HG03432 (cell line): ENCODE measurements around the gene SRPK3.
"Not testable (repeated sequence)": the region's sequence is repeated elsewhere in the genome, so short reads cannot be mapped to it uniquely, and the experiment has no call there.

Source experiments
- ATAC-seq: cut with Tn5 transposase; IDR thresholded peaks from one replicate; pipeline ENCODE4 v1.9.1; 2021; ENCODE audit warnings: mild to moderate bottlenecking, moderate library complexity; ENCODE audit not compliant: unreplicated experiment

Gene SRPK3

DNA sequence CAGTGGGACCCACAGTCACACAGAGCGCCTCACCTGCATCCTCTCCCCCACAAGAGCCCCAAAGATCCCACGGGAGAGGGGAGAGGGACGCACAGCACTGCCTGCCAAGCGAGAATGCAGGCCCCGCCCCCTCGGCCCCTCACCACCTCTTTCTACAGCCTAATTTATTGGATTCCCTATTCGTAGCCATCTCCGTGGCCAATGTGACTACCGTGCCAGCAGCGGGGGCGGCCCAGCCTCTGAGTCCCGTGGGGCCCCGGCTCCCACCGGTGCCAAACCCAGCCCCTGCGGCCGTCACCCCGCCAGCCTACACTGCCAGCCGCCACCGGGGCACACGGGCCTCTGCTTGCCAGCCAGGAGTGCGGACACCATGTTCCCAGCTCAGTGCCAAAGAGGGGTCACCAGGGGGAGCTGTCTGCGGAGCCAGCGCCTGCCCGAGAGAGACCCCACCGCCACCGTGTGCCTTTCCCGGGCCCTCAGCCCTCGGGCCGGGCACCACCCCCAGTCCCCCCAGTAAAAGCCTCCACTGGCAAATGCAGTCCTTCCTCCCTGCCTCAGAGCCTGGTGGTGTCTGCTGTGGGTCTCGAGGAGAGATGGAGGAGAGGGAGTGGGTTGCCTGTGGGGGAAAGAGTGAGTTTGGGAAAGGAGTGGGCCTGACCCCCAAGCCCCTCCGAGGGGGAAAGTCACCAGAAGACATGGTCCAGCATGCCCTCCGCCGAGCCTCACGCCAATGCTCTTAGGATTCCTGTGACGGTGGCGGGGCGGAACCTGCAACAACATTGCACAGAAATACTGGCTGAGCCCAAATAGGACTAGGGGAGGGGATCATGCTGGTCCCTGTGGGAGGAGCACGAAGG lies 36.4 kb upstream of the SRPK3 start:
- ATAC-seq, result no peak

DNA sequence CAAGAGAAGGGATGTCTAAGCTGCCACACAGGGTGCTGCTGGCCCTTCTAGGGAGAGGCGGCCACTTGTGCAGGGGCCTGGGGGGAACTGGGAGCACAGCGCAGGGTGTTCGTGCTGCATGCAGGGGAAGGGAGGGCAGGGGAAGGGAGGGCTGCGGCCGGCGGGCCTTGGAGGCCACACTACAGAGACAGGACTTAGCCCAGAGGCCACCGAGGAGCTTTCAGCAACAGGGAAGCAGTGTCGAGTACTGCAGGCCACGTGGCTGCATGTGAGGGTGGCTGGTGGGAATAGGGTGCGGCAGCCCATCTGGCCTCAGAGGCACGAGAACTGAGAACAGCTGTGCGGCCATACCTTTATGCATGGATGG lies 35.8 kb upstream of the SRPK3 start:
- not testable (repeated sequence) for ATAC-seq

- ATAC-seq, result no peak
These were observed 34.5 kb upstream of the SRPK3 start for GRCh38 chrX:153746359-153746758.

GRCh38 chrX:153746991-153747390 lies 33.9 kb upstream of the SRPK3 start:
- not testable (repeated sequence) for ATAC-seq

- ATAC-seq, result not testable (repeated sequence)
These were observed 31.8 kb upstream of the SRPK3 start for GRCh38 chrX:153749017-153749416.

- ATAC-seq, result no peak
These were observed 30.6 kb upstream of the SRPK3 start for GRCh38 chrX:153750127-153750774.

DNA sequence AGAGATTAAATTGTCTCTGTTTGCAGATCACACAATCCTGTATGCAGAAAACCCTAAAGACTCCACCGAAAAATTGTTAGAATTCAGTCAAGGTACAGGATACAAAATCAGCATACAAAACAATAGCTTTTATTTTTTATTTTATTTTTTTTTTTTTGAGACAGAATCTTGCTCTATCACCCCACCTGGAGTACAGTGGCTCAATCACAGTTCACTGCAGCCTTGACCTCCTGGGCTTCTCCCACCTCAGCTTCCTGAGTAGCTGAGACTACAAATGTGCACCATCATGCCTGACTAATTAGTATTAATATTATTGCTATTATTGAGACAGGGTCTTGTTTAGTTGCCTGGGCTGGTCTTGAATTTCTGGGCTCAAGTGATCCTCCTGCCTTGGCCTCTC lies 25.7 kb upstream of the SRPK3 start:
- ATAC-seq, result no peak

DNA sequence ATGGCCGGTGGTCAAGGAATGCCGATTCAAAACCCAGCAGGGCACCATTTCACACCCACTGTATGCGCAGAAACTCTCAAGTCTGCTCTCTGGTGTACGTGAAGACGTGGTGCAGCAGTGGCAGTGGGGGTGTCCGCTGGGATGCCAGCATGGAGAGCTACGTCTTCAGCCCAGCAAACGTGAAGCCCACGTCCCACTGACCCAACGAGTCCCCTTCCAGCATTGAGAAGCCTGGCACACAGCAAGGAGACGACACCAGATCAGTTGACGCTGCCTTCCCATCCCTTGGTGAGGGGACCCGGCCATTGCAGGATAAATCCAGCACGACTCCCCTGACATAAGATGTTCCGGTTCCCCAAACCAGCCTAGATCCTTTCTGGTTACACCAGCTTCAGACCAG lies 19.0 kb upstream of the SRPK3 start:
- ATAC-seq, result no peak

DNA sequence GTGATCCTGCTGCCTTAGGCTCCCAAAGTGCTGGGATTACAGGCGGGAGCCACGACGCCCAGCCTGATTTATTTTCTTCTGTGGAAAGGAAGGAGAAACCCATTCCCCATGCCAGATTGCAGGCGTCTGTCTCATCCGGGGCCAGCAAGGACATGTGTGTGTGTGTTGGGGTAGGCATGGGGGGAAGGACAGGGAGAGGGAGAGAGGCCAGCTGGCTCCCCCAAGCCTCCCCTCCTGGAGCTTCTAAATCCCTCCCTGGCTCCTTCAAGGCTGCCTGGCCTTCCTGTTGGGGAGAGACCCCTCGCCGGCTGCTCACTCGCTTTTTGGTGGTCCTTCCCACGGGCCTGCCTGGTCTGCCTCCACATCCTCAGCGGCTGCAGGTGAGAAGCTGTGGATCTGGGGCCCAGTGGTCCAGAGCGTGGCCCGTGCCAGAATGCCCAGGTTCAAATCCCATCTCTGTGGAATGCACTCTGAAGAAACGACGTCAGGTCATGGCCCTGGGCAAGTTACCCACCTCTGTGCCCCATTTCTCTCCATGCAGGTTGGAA lies 18.1 kb upstream of the SRPK3 start:
- no peak for ATAC-seq

DNA sequence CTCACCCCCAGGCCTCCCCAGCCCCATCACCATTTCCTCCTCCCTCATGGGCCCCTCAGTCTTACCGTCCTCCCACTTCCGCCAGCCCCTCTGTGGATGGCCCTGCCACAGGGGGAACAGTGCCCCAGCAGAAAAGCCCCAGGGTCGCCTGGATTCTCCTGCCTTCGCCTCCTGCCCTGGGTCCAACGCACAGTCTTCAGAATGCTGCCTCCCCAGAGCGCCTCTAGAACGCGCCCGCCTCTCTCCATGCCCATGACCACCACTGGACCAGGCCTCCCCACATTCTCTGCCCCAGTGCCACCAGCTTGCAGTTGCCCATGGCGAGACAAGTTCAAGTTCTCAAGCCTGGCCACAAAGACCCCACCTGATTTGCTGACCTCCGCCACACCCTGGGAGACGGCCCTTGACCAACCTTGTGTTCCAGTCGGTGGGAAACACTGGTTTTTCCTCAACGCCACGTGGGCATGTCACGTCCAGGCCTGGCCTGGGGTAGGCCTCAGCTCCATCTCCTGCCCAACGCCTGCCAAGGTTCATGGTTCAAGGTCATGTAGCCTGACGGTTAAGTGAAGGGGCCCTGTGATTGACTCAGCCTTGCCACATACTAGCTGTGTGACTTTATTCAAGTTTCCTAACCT lies 17.4 kb upstream of the SRPK3 start:
- ATAC-seq, result no peak

DNA sequence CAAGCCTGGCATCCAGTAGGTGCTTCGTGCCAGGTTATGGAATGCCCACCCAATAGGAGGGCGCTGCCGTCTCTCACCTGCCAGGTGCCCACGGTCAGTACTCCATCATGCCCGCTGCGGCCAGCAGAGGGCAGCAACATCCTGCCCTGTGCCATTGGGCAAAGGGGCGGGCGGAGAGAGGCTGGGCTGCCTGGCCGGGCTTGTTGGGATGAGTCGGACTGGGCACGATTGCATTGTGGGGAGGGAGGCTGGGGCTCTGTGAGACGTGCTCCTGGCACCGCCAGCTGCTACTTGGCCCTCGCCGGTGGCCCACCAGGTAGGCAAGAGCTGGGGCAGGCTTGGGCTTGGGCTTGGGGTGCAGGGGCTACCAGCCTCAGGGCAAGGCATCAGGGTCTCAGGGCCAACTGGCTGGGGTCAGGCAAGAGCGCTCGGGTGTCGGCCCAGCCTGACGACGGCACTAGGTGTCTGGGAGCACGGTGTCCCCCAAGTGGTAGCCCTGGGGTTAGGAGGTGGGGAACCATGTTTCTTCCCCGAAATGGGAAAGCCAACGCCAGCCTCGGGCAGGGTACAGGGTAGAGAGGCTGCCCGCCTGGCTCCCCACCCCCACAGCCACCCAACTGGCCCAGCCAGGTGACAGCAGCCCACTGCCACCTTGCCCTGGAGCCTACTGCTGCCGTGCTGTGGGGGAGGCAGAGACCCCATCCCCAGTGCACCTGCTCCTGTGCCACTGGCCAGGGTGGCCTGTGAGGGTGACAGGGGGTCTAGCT lies 16.7 kb upstream of the SRPK3 start, which contains the start of gene PLXNB3:
Gene PLXNB3 (plus strand): TSS at position 261 of the 767 bp plus-strand sequence. CDS start 1,287 bp downstream, outside the sequence.
- ATAC-seq, result no peak

GRCh38 chrX:153764786-153765137 lies 16.1 kb upstream of the SRPK3 start:
- no peak for ATAC-seq

DNA sequence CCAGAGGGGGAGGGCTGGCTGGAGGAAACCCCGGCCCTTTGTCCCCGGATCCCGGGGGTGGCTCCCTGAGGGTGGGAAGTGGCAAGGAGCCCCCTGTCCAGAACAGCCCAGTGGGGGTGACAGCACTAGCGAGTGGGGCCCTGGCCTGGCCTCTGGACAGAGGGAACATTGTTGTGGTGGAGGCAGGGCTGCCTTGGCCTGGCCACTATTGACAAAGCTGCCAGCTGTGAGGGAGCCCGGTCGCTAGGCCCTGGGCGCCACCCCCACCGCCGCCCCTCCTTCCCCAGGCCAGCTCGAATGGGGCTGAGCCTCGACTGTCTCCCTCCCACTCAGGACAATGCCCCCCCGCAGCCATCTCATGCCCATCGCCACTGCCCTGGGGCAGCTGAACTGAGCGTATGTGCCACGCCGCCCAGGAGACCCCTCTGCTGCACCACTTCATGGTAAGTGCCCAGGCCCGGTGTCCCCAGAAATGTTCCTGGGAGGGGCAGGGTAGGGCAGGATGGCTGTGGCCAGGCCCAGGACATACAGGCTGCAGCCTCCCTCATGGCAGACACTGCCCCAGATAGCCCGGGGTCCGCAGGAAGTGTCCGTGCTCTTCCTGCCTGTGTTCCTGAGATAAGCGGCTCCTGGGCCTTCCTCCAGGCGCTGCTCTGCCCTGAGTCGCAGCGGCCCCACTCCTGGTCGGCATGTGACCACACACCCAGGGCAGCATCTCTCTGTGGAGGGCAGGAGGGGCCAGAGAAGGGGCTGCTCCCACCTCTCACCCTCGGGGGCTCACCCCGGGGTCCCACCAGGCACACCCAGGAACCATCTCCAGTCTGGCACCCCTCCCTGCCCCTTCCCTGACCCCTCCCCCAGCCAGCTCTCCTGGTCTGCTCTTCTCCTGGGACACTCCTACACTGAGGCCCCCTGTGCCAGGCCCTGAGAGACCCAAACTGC lies 15.4 kb upstream of the SRPK3 start:
- no peak for ATAC-seq

GRCh38 chrX:153766098-153766817 lies 14.6 kb upstream of the SRPK3 start:
- ATAC-seq, result no peak

DNA sequence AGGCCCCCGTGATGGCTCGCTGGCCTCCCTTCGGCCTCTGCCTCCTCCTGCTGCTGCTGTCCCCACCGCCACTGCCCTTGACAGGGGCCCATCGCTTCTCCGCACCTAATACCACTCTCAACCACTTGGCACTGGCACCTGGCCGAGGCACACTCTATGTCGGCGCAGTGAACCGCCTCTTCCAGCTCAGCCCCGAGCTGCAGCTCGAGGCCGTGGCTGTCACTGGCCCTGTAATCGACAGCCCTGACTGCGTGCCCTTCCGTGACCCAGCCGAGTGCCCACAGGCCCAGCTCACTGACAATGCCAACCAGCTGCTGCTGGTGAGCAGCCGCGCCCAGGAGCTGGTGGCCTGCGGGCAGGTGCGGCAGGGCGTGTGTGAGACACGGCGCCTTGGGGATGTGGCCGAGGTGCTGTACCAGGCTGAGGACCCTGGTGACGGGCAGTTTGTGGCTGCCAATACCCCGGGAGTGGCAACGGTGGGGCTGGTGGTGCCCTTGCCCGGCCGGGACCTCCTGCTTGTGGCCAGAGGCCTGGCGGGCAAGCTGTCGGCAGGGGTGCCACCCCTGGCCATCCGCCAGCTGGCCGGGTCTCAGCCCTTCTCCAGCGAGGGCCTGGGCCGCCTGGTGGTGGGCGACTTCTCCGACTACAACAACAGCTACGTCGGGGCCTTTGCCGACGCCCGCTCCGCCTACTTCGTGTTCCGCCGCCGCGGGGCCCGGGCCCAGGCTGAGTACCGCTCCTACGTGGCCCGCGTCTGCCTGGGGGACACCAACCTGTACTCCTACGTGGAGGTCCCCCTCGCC lies 13.8 kb upstream of the SRPK3 start:
- ATAC-seq, result no peak

DNA sequence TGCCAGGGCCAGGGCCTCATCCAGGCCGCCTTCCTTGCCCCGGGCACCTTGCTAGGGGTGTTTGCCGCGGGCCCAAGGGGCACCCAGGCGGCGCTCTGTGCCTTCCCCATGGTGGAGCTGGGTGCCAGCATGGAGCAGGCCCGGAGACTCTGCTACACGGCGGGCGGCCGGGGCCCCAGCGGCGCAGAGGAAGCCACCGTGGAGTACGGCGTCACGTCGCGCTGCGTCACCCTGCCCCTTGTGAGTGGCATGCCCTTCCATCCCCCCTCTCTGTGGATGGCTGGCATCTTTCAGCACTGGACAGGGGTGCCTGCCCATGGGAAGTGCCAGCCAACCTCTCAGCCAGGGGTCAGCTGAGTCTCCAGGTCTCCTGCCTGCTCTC lies 13.2 kb upstream of the SRPK3 start:
- ATAC-seq, result no peak

- ATAC-seq, result no peak
These were observed 12.3 kb upstream of the SRPK3 start for GRCh38 chrX:153768311-153769157.
